ENCODE data around the gene TMOD2. TPM values are rescaled to one million over a fixed set of nuclear protein-coding genes. Genes with fewer than 3 reads are reported as not detected.

The TMOD2 gene
- total and polyA plus RNA-seq, 2 donors (not counting 1 experiment from before 2014, with no cell fraction given): 7.0 to 11.2 TPM

DNA sequence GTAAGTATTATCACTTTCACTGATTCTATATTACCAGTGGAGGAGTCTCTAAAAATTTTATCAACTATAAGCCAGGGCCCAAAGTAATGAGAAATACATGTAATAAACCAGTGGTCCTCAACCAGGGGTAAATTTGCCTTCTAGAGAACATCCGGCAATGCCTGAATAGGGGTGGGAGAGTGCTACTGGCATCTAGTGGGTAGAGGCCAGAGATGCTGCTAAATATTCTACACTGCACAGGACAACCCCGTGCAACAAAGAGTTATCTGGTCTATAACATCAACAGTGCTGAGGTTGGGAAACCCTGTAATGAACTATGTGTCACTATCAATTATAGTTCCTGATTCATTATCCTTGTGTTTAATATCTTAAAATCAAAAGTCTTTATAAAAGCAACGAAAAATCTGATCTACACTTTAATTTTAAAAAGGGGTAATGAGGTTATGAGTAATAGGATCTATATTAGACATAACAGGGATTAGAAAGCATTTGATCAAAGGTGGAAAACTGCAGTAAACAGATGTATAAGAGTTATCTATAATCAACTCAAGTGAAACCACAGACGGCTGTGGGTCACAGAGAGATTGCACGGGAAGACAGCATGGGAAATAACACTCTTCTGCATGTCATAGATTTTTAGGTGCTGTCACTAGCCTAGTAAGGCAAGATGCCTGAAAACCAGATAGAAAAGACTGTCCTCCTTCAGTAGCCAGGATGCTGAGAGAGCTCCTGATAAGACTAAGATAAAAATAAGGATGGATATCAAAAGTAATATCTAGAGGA is 16.0 kb upstream of the TMOD2 start:
- Histone ChIP-seq H3K4me1 (ENCODE audit: control insufficient read depth, extremely low read depth, insufficient read depth, low read length) (peaks cover 5% of the 10 kb centered on the region), H3K4me3 (replicated peaks in 1 of 4; ENCODE audit: control extremely low read depth in 1 of 4, insufficient read depth in 1 of 4, low read depth in 3 of 4, low read length in 4 of 4) (no peak overlapping the region), H3K36me3 (ENCODE audit: control insufficient read depth, insufficient read depth, low read length) (no peaks in the 10 kb centered on the region), H3K4me2 (ENCODE audit: extremely low read depth, insufficient read depth, low read length) (no peak overlapping the region), H2AFZ (ENCODE audit: low read length) (no peak overlapping the region), H3K27me3 (ENCODE audit: control insufficient read depth, insufficient read depth, low read length) (no peaks in the 10 kb centered on the region), H4K20me1 (ENCODE audit: control insufficient read depth, extremely low read depth, insufficient read depth, low read length) (no peaks in the 10 kb centered on the region), H3K9ac (ENCODE audit: insufficient read depth, low read length) (no peak overlapping the region), H3K27ac (ENCODE audit: insufficient read depth, low read length) (no peak overlapping the region), H3K79me2 (ENCODE audit: control insufficient read depth, insufficient read depth, low read length) (no peaks in the 10 kb centered on the region), H3K9me3 (ENCODE audit: control insufficient read depth, insufficient read depth, low read depth, low read length) (no peaks in the 10 kb centered on the region)
- no peak for DNase-seq (ENCODE audit: low read depth in 2 of 2)
- TF ChIP-seq EZH2 (IDR thresholded peaks at IDR 0.05; ENCODE audit: low read length, missing control alignments): no peak
- TF ChIP-seq, protein P1, sequence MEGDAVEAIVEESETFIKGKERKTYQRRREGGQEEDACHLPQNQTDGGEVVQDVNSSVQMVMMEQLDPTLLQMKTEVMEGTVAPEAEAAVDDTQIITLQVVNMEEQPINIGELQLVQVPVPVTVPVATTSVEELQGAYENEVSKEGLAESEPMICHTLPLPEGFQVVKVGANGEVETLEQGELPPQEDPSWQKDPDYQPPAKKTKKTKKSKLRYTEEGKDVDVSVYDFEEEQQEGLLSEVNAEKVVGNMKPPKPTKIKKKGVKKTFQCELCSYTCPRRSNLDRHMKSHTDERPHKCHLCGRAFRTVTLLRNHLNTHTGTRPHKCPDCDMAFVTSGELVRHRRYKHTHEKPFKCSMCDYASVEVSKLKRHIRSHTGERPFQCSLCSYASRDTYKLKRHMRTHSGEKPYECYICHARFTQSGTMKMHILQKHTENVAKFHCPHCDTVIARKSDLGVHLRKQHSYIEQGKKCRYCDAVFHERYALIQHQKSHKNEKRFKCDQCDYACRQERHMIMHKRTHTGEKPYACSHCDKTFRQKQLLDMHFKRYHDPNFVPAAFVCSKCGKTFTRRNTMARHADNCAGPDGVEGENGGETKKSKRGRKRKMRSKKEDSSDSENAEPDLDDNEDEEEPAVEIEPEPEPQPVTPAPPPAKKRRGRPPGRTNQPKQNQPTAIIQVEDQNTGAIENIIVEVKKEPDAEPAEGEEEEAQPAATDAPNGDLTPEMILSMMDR (conservative IDR thresholded peaks at IDR 0.05 in 1 of 2, IDR thresholded peaks at IDR 0.05 in 1 of 2; ENCODE audit: low read depth in 1 of 2, low read length in 2 of 2): no peak

DNA sequence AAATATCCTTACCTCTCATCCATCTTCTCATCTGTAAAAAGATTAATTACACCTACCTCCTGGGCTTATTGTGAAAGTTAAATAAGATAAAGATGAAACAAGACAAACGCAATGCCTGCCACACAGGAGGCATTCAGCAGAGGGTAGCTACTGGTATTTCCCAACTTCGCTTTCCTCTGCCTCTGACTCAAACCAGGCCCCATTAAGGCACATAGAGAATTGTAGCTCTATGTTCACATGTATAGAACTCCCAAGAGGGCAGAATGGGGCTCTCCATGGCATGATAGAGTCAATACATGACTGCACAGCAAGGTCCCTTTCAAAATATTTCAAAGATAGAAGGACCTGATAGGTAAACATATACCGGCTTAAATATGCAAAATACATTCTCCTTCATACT is 15.3 kb upstream of the TMOD2 start:
- Histone ChIP-seq H3K79me2 (ENCODE audit: control insufficient read depth, insufficient read depth, low read length) (no peaks in the 10 kb centered on the region), H3K9me3 (ENCODE audit: control insufficient read depth, insufficient read depth, low read depth, low read length) (no peaks in the 10 kb centered on the region), H4K20me1 (ENCODE audit: control insufficient read depth, extremely low read depth, insufficient read depth, low read length) (no peaks in the 10 kb centered on the region), H3K4me2 (ENCODE audit: extremely low read depth, insufficient read depth, low read length) (peak overlapping the region; percentile 67), H3K4me1 (ENCODE audit: control insufficient read depth, extremely low read depth, insufficient read depth, low read length) (peaks cover 5% of the 10 kb centered on the region), H3K9ac (ENCODE audit: insufficient read depth, low read length) (no peak overlapping the region), H3K27ac (ENCODE audit: insufficient read depth, low read length) (no peak overlapping the region), H3K36me3 (ENCODE audit: control insufficient read depth, insufficient read depth, low read length) (no peaks in the 10 kb centered on the region), H3K4me3 (replicated peaks in 1 of 4; ENCODE audit: control extremely low read depth in 1 of 4, insufficient read depth in 1 of 4, low read depth in 3 of 4, low read length in 4 of 4) (peak overlapping the region in 2 of 4 experiments; percentile 66 to 72), H3K27me3 (ENCODE audit: control insufficient read depth, insufficient read depth, low read length) (no peaks in the 10 kb centered on the region), H2AFZ (ENCODE audit: low read length) (no peak overlapping the region)
- TF ChIP-seq EZH2 (IDR thresholded peaks at IDR 0.05; ENCODE audit: low read length, missing control alignments): no peak
- TF ChIP-seq, protein P1 (conservative IDR thresholded peaks at IDR 0.05 in 1 of 2, IDR thresholded peaks at IDR 0.05 in 1 of 2; ENCODE audit: low read depth in 1 of 2, low read length in 2 of 2): no peak
- no peak for DNase-seq (ENCODE audit: low read depth in 2 of 2)

GRCh38 chr15:51736751-51737521 is 14.5 kb upstream of the TMOD2 start:
- H3K4me1 ChIP-seq (ENCODE audit: control insufficient read depth, extremely low read depth, insufficient read depth, low read length): peaks cover 2% of the 10 kb centered on the region
- TF ChIP-seq, protein P1 (conservative IDR thresholded peaks at IDR 0.05 in 1 of 2, IDR thresholded peaks at IDR 0.05 in 1 of 2; ENCODE audit: low read depth in 1 of 2, low read length in 2 of 2): no peak
- TF ChIP-seq EZH2 (IDR thresholded peaks at IDR 0.05; ENCODE audit: low read length, missing control alignments): no peak
- no peaks in the 10 kb centered on the region for H3K79me2 ChIP-seq (ENCODE audit: control insufficient read depth, insufficient read depth, low read length)
- H3K4me3 ChIP-seq (replicated peaks in 1 of 4; ENCODE audit: control extremely low read depth in 1 of 4, insufficient read depth in 1 of 4, low read depth in 3 of 4, low read length in 4 of 4): peak overlapping the region; percentile 37 to 72 (median 52)
- H3K36me3 ChIP-seq (ENCODE audit: control insufficient read depth, insufficient read depth, low read length): no peaks in the 10 kb centered on the region
- no peaks in the 10 kb centered on the region for H3K9me3 ChIP-seq (ENCODE audit: control insufficient read depth, insufficient read depth, low read depth, low read length)
- peak overlapping the region; percentile 68 for H2AFZ ChIP-seq (ENCODE audit: low read length)
- peak; percentile 12 to 20 for DNase-seq (ENCODE audit: low read depth in 2 of 2)
- H3K9ac ChIP-seq (ENCODE audit: insufficient read depth, low read length): peak overlapping the region; percentile 48
- H3K27ac ChIP-seq (ENCODE audit: insufficient read depth, low read length): no peak overlapping the region
- no peaks in the 10 kb centered on the region for H4K20me1 ChIP-seq (ENCODE audit: control insufficient read depth, extremely low read depth, insufficient read depth, low read length)
- peak overlapping the region; percentile 67 for H3K4me2 ChIP-seq (ENCODE audit: extremely low read depth, insufficient read depth, low read length)
- no peaks in the 10 kb centered on the region for H3K27me3 ChIP-seq (ENCODE audit: control insufficient read depth, insufficient read depth, low read length)

All from fibroblast of lung (primary cell).